ENCODE measurements around the gene PLIN5.

The PLIN5 gene

GRCh38 chr19:4477034-4477801, 57.8 kb downstream of the PLIN5 start:
- no peak for DNase-seq

DNA sequence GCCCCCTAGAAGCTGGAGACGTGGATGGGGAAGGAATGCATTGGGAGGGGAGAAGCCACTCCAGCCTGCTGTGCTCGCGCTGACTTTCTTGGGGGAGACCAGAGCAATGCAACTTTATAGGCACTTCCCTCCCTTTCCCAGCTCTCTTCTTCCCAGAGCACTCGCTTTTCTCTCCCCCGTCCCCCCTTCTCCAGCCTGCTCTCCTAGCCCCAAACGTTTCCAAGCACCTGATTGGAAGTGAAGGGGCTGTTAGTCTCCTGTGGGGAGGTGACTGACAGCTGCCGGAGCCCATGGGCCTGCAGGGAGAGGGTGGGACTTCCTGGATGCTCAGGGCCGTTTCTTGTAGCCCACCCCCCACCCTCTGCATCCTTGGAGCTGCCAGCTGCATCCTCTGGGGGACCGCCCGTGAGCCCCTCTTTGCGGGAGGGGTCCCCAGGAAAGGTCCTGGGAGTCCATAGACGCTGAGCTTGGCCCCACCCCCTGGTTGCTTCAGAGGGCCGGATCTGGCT, 60.5 kb downstream of the PLIN5 start:
- DNase-seq: peak; percentile 75 to 81

GRCh38 chr19:4473763-4474513, 61.1 kb downstream of the PLIN5 start:
- DNase-seq: no peak

DNA sequence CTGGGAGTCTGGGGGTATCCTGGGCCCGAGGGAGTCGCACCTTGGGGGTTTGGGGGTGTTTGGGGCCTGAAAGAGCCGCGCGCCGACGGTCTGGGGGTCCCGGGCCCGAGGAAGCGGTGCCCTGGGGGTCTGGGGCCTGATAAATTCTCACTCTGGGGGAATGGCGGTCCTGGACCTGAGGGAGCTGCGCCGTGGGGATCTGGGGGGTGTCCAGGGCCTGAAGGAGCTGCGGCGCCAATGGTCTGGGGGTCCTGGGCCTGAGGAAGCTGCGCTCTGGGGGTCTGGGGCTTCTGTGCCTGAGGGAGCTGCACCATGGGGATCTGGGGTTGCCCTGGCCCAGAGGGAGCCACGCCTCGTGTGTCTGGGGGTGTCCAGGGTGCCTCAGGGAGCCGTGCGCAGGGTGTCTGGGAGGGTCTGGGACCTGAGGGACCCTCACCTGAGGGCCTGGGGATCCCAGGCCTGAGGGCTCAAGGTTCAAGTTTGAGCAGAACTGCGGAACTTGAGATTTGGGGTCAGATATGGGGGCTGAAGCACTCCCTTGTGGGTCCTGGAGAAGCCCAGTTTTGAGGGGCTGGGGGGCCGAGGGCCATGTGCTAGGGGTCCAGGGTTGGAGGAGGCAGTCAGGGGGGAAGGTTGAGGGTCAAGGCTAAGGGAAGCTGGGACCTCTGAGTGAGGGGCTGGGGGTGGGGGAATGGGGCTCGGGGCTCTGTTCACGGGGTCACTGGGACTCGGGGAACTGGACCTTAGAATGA, 61.8 kb downstream of the PLIN5 start:
- no peak for DNase-seq
